Activated CD4-positive, CD25-positive, alpha-beta regulatory T cell treated with anti-CD3 and anti-CD28 coated beads, Interleukin-2, amount 50 U/mL, for 16 hours (primary cell): ENCODE data around the gene JAK1.

Experiments
- DNase-seq: peaks from one replicate; pipeline ENCODE4 v3.0.0-alpha.2; 2020; ENCODE audit warnings: low read depth, low spot score

JAK1 gene

GRCh38 chr1:64980745-64981600 is 14.6 kb upstream of the JAK1 start:
- no peak for DNase-seq

GRCh38 chr1:64979358-64979757 is 13.0 kb upstream of the JAK1 start:
- DNase-seq, result no peak

GRCh38 chr1:64976361-64976760 is 10.0 kb upstream of the JAK1 start:
- DNase-seq, result no peak

- DNase-seq, result no peak
Observed at GRCh38 chr1:64975740-64976139, 9.4 kb upstream of the JAK1 start.

GRCh38 chr1:64975127-64975526 is 8.8 kb upstream of the JAK1 start:
- DNase-seq, result no peak

- no peak for DNase-seq
Observed at GRCh38 chr1:64974288-64974825, 8.0 kb upstream of the JAK1 start.

- DNase-seq, result no peak
Observed at GRCh38 chr1:64973061-64973647, 6.8 kb upstream of the JAK1 start.

GRCh38 chr1:64969305-64970046 is 3.1 kb upstream of the JAK1 start:
- DNase-seq, result no peak

GRCh38 chr1:64967381-64967780 is 1.0 kb upstream of the JAK1 start:
- no peak for DNase-seq

- no peak for DNase-seq
Observed at GRCh38 chr1:64965366-64966157, 787 bp downstream of the JAK1 start.

- DNase-seq, result no peak
Observed at GRCh38 chr1:64963466-64963865, 2.9 kb downstream of the JAK1 start.

GRCh38 chr1:64962441-64962840 is 3.9 kb downstream of the JAK1 start:
- DNase-seq, result no peak

GRCh38 chr1:64961923-64962322 is 4.4 kb downstream of the JAK1 start:
- no peak for DNase-seq

- DNase-seq, result no peak
Observed at GRCh38 chr1:64960731-64961130, 5.6 kb downstream of the JAK1 start.

GRCh38 chr1:64959986-64960385 is 6.4 kb downstream of the JAK1 start:
- DNase-seq, result no peak

GRCh38 chr1:64956733-64957441 is 9.5 kb downstream of the JAK1 start:
- no peak for DNase-seq

- DNase-seq, result no peak
Observed at GRCh38 chr1:64956010-64956640, 10.2 kb downstream of the JAK1 start.

- DNase-seq, result no peak
Observed at GRCh38 chr1:64955097-64956009, 11.0 kb downstream of the JAK1 start.

- DNase-seq, result no peak
Observed at GRCh38 chr1:64953241-64953640, 13.1 kb downstream of the JAK1 start.
